Iris pigment epithelial cell (primary cell): ENCODE results near the gene LGR4.
A peak's percentile ranks its signal among the peaks of the same experiment; 100 is the strongest.

Experiments
- DNase-seq: peaks from one replicate; pipeline ENCODE4 v3.0.0-alpha.2; 2011; ENCODE audit warnings: low read depth

Gene LGR4

DNA sequence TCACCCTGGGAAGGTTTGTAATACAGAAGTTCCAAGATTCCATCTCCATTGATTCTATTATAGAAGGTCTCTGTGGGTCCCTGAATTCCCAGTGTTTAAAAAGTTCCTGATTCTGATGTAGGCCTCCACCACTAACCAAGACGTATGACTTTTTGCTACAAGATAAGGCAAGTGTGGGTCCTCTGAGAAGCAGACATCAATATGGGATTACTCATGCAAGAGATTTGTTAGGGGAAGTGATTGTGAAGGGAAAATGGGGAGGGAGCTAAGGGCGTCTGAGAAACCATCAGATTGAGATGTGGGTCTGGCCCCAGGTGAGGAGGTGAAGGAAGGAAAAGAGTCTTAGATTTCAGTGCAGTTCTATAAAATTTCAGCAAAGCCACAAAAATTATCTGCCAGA is 10.2 kb upstream of the LGR4 start:
- no peak for DNase-seq

DNA sequence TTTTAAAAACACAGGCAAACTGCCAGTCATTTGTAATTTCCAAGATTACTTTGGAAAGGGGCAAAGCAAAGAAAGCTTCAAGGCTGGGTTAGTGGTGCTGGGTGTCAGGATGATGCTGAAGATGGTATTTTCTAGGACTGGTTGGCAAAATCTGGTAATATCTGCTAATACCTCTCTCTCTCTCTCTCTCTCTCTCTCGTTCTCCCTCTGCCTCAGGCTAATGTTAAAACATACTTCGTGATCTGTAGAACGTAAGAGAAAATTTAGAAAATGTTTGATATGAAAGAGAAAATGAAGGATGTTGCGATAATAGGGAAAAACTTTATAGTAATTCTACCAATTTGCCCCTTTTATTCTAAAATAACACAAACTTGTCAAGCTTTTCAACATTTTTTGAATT is 9.4 kb upstream of the LGR4 start:
- no peak for DNase-seq

DNA sequence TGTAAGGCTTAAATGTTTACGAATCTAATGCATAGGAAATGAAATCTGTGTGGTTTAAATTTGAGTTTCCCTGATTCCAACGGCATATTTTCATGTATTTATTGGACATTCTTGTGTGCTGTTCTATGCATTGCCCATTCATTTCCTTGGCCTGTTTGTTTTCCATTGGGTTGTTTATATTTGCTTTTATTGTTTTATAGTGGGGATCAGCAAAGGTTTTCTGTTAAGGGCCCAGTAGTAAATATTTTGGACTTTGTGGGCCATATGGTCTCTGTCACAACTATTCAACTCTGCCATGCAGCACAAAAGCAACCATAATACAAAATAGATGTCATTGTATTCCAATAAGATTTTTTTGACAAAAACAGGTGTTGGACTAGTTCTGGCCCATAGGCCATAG is 5.2 kb upstream of the LGR4 start:
- no peak for DNase-seq

DNA sequence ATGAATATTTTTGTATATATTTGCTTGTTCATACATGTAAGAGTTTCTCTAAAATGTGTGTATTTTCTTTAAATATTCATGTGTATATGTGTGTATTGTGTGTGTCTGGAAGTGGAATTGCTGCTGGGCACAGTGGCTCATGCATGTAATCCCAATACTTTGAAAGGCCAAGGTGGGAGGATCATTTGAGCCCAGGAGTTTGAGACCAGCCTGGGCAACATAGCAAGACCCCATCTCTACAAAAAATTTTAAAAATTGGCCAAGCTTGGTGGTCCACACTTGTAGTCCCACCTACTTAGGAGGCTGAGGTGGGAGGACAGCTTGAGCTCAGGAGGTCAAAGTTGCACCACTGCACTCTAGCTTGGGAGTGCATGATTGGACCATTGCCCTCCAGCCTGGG is 4.7 kb upstream of the LGR4 start:
- DNase-seq = no peak

DNA sequence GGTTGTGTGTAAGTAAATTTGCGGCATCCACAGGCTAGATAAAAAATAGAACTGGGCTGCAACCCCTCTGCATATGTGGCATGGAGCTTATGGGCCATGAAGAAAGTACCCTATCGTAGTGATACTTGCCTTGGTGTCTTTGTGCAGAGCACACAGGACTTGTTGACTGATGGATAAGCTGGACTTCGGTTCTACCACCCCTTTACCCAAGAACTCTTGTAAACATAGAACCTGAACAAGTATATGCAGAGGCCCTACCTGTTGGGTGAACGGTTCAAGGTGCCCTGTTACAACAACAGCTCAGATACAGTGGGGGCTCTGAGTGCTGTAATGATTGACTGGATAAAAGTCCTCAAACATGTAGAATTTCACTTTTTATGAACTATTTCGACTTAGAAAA is 3.0 kb upstream of the LGR4 start:
- DNase-seq = no peak

DNA sequence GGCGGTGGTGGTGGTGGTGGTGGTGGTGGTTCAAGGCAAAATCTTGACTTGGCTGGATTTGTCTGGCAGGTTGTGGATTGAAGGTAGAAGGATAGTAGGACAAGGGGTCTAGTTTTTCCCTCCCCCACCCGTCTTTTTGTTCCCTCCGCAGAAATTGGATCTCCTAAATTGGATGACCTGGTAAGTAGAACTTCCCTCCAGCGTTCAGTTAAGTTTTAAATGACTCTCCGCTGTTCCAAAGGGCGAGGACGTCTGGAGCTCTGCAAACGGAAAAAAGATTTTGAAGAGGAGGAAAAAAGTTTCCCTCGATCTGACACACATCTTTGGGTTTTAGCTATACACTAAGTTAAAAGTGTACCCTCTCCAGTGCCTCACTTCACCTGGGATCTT is 422 bp upstream of the LGR4 start:
- DNase-seq = no peak

DNA sequence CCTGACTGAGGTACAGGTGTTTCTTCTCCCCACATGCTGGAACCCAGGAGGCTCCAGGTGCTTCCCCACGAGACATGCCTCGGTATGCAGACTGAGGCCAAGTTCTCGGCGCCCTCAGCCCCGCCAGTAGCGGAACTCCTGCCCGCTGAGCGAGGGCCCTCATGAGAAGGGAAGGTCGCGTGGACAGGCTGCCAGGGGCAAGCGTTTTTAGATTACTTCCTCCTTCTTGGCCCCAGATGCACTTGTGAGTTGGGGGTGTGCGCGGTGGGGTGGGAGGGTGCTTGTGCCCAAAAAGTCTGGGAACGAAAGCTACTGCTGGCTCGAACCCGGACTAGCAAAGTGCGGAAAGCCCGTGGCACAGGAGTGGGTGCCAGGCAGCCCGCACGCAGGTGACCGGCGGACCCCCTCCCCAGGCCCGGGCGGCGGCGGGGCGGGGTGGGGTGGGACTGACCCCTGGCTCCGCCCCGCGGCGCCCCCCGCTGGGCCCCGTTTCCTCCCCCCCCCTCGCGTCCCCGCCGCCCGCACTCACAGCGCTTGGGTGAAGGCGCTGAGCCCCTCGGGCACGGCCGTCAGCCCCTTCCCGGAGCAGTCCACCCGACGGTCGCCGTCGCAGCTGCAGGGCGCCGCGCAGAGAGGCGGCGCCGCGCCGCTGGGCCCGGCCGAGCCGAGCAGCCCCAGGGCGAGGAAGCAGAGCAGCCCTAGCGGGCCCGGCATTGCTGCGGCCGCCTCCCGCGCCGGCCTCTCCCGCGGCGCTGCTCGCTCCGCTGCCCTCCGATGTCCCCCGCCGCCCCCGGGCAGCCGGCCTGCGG is 797 bp downstream of the LGR4 start:
- no peak for DNase-seq

DNA sequence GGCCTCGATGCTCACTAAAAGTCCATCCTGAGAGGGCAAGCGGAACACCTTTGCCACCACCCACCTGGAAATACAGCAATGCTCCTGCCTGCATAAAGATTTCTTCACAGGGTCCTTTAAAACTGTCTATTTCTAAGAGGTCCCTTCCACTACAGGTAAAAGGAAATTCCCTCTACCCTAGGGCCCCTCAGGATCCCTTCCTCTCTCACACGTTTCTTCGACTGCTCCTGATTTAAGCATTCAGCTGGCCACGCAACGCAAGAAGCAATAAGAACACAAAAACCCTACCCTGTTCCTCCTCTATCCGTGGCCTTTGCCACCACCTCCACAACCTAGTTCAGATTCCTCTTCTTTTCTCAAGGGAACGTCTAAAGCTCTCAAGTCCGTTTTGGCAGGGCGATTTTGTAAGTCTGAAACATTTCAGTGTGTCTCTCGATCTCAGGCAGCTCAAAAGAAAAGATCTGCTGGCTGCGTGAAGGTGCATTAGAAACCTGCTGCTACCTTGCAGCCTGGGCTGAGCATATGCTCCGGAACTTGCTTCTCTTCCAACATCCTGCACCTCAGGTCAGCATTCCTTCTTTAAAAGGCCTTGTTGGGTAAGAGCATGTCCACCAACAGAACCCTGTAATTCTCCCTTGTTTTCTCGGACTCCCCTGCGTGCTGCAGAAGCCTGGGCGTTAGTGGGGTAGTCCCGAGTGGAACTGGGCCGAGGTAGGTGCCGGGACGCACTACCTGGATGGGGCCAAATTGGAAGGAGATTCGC is 1.6 kb downstream of the LGR4 start:
- DNase-seq = no peak

DNA sequence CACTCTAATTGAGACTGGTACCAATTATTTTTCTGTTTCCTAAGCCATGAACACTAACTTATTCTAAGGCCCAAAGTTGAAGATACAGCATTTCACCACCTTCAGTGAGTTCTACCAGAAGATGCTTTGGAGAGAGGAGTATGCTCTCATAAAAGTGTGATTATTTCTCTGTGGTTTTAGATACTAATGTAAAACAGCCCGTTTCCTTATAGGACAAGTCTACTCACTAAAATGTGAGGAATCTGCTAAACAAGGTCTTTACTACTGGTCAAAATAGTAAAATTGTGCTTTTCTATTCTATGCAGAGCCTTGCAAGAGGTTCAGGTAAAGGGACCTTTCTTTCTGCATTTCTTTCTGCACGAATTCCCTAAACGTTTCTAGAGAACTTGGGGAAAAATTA is 2.4 kb downstream of the LGR4 start:
- DNase-seq = no peak

DNA sequence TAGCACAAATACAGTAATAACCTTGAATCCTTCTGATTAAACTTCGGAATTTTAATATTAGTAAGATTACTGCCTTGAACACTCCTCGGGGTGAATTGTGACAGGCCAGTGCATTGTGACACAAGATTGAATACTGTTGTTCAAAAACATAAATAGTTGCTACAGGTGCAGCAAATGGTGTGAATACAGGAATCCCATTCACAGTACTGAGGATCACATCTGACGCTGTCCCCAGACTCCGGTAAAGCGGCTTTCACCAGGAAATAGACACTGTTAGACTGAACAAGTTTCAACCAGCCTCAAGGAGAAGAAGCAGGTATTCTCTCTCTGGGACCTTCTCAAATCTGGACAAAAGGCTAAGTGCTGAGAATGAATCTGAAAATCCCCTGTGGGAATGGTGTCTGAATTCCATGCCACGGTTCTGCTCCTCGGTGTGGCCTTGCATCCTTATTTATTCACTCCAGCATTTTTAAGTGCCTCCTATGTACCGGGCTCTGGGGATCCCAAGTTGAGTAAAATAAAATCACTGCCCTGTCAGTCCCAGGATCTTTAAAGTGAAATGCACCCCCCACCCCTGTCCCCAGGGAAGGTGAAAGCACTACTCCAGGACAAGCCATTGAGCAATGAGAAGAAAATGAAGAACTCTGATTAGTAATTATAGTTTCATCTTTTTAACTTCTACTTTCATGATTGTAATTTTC is 3.4 kb downstream of the LGR4 start:
- no peak for DNase-seq

DNA sequence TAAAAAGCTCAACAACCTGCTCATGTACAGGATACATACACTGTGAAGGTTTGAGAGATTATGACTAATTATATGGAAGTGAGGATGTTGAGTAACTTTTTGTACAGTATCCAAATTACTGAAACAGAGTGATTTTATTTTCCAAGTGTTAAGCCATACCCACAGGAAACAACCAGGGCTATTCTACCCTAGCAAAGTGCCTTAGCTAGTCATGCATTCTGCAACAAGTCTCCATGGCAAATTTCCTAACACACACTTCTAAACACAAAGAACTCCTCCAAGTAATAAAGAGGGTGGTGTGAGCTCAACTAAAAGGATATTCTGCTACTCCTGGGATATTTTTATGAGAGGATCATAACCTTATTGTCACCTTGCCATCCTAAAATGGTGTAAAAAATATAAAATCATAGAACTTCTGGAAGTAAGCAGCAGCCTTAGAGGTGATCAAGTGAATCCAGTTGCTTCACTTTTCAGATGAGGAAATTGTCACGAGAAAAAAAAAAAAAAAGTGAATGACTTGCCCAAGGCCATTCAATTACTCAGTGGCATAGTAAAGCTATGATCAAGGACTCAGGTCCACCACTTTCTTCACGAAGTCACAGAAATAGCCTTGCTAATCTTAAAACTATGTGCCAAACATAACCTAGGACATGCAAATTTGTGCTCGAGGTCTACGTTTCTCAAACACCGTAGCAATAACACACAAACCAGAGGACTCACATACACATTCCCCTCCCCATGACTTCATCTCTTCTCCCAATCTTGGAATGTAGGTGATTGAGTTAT is 4.2 kb downstream of the LGR4 start:
- DNase-seq = peak; percentile 85

DNA sequence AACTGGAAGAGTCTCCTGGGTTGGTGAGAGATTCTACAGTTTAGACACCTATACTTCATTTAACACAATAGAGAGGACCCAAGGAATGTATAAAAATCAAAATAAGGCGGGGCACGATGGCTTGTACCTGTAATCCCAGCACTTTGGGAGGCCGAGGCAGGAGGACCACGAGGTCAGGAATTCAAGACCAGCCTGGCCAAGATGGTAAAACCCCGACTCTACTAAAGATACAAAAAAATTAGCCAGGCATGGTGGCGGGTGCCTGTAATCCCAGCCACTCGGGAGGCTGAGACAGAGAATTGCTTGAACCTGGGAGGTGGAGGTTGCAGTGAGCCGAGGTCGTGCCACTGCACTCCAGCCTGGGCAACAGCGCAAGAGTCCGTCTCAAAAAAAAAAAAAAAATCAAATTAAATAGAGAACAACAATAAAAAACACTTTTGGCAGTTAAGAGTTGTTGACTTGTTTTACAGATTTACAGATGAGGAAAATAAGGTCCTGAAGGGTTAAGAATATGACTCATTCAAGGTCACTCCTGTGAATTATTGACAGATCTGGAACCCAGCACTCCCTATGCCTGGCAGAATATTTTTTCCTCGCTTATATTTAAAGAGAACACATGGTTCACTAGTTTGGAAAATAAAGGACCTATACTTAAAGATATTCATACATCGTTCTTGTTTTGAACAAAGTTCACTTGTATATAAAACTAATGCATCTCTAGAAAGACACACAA is 5.2 kb downstream of the LGR4 start:
- DNase-seq = no peak

DNA sequence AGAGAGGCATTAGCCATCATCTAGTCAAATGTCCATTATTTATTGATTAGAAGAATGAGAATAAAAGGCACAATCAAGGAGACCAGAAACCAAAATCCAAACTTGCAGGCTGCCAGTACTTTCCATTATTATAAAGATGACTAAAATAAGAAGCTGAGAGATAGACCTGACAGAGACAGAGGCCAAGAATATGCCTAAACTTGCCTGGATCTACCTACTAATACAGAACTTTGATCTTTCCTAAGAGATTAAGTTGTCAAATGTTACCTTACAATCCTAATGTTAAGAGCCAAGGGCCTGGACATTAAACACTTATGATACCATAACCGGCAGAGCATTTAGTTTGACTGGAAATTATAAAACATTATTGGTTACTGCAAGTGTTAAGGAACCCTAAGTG is 6.2 kb downstream of the LGR4 start:
- no peak for DNase-seq

DNA sequence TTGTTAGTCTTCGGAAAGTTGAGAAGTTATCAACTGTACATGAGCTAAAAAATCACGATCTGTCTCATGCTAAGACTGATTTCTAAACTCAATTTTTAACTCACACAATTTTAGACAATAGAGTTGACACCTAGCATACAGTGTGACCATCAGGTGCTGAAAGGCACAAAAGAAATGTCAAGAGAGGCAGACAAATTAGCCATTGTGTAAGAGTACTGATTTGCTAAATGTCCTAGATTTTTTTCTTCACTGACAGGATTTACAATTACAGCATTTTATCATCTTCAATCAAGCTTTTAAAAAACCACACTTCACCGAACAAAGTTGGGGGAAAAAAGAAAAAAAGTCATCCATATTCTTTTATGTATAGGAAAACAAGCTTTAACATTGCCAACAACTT is 7.0 kb downstream of the LGR4 start:
- no peak for DNase-seq

DNA sequence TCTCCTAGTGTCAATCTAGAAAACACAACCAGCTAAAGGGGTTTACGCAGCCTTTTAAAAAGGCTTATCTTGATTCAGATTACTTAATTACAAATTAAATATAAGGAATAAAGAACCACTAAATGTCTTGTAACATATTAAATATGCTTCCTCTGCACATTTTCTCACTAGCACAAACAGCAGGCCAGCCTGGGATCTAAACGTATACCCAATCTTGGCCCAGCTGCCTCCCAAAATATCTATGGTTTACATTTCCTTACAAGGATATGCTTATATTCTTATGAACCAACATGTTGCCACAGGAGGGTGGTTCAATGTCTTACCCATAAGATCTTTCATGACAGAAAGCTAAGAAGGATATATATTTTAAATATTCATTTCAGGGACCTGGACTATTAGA is 7.7 kb downstream of the LGR4 start:
- no peak for DNase-seq

DNA sequence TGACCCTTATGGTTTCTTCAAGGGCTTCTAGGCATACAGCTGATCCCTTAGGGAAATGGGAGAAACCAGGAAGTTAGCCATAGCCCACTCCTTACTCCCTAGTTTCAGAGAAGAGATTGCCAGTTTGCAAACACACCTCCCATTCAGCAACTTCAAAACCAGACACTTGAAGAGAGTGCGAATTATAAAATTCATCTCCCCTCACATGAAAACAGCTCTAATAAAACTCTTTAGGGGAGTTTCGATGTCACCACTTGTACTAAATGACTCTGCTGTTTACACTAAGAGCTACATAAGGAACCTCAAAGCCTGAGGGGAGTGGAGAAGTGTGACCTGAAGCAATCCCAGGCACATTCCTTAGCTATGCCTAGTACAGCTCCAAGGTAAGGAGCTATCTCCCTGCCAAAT is 8.3 kb downstream of the LGR4 start:
- peak; percentile 72 for DNase-seq

DNA sequence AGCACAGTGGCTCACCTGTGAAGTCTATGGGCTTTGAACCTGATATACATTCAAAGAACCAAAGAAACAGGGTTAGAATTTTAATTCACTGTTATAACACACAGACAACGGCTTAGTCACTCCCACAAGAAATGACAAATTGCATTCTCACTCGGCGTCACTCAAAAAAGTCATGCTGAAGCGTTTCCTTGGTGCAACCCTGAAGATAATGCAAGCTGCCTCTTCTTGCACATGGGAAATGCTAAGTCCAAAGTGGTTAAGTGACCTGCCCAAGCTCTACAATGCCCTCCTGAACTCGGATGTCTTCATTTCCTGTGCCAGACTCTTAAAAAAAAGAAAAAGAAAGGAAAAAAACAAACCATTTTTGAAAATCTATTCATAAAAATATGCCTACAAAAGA is 10.0 kb downstream of the LGR4 start:
- peak; percentile 52 for DNase-seq

DNA sequence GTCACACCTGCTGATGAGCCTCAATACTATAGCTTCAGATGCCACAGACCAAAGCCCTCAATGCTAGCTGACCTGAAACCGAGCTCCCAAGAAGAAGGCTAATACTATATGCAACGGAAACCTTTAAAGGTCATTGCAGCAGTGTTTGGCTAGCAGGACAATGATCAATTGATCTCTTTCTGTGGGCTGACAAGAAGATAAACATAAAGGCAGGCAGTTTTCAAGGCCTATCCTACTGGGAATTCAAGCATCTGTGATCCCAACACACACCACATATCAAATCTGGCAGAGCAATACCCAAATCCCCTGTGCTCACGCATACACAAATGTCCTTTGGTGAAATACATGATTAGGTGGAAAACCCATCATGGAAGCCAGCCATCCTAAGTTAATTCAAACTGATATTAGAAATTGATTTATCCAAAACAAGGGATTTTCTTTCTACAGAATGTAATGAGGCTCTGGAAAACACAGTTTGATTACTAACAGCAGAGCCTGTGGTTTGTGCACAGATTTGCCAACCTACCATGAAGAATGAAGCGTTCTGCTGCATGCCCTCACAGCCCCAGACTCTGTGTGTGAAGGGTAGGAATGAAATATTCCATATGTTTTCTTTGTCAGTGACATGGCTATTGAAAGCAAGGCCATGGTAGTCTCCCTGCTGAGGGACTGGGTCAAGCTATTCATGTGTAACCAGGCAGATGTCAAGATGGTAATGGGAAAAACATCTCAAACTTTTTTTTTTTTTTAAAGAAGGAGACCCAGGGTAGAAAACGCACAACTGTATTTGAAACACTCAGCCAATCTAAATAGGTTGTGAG is 12.2 kb downstream of the LGR4 start:
- no peak for DNase-seq

DNA sequence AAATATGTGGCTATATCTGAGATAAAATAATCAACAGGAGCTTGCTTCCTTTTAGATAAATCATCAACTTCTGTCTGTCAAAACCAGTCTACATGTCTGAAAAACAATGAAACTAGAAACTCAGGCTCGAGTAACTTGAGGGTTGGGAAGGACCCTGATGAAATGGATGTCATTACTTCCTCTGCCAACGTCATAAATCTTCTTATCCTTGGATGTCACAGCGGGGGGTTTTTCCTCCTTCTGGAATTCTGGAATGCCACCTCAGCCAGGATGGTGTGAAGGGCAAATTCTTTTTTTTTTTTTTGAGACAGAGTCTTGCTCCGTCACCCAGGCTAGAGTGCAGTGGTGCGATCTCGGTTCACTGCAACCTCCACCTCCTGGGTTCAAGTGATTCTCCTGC is 13.4 kb downstream of the LGR4 start:
- DNase-seq = no peak

DNA sequence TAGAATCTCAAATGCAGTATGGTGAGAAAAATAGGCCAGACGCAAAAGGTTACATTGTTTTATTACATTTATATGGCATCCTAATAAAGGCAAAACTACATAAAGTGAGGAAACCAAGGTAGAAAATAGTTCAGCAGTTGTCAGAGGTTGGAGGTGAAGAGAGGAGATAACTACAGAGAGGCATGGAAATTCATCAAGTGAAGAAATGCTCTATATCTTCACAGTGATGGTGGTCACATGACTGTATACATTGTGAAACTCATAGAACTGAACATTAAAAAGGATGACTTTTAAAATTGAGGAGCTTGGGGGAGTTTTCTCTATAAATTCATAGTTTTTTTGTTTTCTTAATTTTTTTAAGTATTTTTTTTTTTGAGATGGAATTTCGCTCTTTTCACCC is 14.4 kb downstream of the LGR4 start:
- DNase-seq = no peak
